Erythroblast (primary cell): Measurements from ENCODE around the gene PSD.

ENCODE experiments used
- GATA1 ChIP-seq: IDR thresholded peaks from 2 replicates; pipeline ENCODE4 v1.6.1; 2011; ENCODE audit warnings: low read depth, mild to moderate bottlenecking, control low read depth, low read length, moderate library complexity
- POLR2A ChIP-seq: IDR thresholded peaks from 2 replicates; pipeline ENCODE4 v1.6.1; 2011; ENCODE audit warnings: mild to moderate bottlenecking, low read length

DNA sequence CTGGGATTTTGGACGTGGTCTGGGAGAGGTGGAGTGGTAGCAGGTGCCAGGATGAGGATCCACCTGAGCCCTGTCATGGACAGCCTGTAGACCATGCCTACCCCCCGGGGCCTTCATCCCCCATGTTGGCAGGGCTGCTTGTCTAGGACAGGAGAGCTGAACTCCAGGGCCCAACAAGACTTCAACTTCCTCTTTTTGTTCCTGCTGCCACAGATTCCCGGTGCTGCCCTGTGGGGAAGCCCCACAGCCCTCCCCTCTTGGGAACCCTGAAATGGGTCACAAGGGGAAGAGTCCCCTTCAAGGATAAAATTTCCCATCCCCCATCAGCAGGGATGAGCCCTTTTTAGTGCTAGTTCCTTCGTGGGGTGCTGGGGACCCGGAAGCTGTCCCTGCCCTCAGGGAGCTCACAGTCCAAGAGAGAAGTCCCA, 15.0 kb upstream of the PSD start:
- no peak for TF ChIP-seq POLR2A
- TF ChIP-seq GATA1: no peak
